Keratinocyte (primary cell): ENCODE data around the gene LILRB1. TPM values are rescaled to one million over a fixed set of nuclear protein-coding genes. Genes with fewer than 3 reads are reported as not detected.

Experiments
- DNase-seq: peaks from one replicate; pipeline ENCODE4 v3.0.0-alpha.2; 2011; ENCODE audit warnings: low read depth, missing footprints, low spot score
- FAIRE-seq: peaks from 2 replicates; lab custom pipeline; 2011; peaks lifted over from hg19 to GRCh38; lab: Jason Lieb, UNC
- H2AFZ ChIP-seq: 2 replicates; pipeline ENCODE4 v1.6.0; 2012; ENCODE audit warnings: low read length, control low read depth, inconsistent platforms; ENCODE audit not compliant: control insufficient read depth
- H3K27ac ChIP-seq: 2 replicates; pipeline ENCODE4 v1.5.1; 2011; ENCODE audit warnings: low read length; ENCODE audit not compliant: control insufficient read depth, insufficient read depth
- H3K27me3 ChIP-seq: 3 replicates; pipeline ENCODE4 v1.6.0; 2011; ENCODE audit warnings: low read length; ENCODE audit not compliant: control insufficient read depth, insufficient read depth; ENCODE audit errors: extremely low read depth
- H3K36me3 ChIP-seq, 2 experiments: 2 replicates in 1 of 2; 3 replicates in 1 of 2; pipeline ENCODE4 v1.5.1; 2011; ENCODE audit warnings: low read length in 2 of 2, mild to moderate bottlenecking in 1 of 2; ENCODE audit not compliant: control insufficient read depth in 2 of 2, insufficient read depth in 2 of 2; ENCODE audit errors: extremely low read depth in 1 of 2
- H3K4me1 ChIP-seq: 3 replicates; pipeline ENCODE4 v1.5.1; 2011; ENCODE audit warnings: low read length; ENCODE audit not compliant: control insufficient read depth, insufficient read depth; ENCODE audit errors: extremely low read depth
- H3K4me2 ChIP-seq: 3 replicates; pipeline ENCODE4 v1.6.0; 2011; ENCODE audit warnings: low read depth, low read length; ENCODE audit not compliant: control insufficient read depth, insufficient read depth; ENCODE audit errors: extremely low read depth
- H3K4me3 ChIP-seq, 3 experiments: fragments of 200-600 bp in 1 of 3; sonication (generic) in 1 of 3; 2 replicates in 2 of 3; 3 replicates in 1 of 3; pipeline ENCODE4 v1.5.1; 2011 to 2016; ENCODE audit warnings: low read length in 3 of 3, mild to moderate bottlenecking in 3 of 3, control low read depth in 2 of 3, inconsistent platforms in 1 of 3, low read depth in 1 of 3, mixed read lengths in 1 of 3, mixed run types in 1 of 3, moderate library complexity in 1 of 3; ENCODE audit not compliant: control insufficient read depth in 2 of 3, insufficient read depth in 2 of 3; ENCODE audit errors: extremely low read depth in 1 of 3
- H3K79me2 ChIP-seq: 2 replicates; pipeline ENCODE4 v1.6.0; 2012; ENCODE audit warnings: low read length; ENCODE audit not compliant: control insufficient read depth, insufficient read depth
- H3K9ac ChIP-seq: 3 replicates; pipeline ENCODE4 v1.6.0; 2011; ENCODE audit warnings: low read length; ENCODE audit not compliant: control insufficient read depth, insufficient read depth; ENCODE audit errors: extremely low read depth
- H3K9me1 ChIP-seq: 3 replicates; pipeline ENCODE4 v1.6.0; 2011; ENCODE audit warnings: low read length; ENCODE audit not compliant: control insufficient read depth, insufficient read depth; ENCODE audit errors: extremely low read depth
- H3K9me3 ChIP-seq: 2 replicates; pipeline ENCODE4 v1.5.1; 2012; ENCODE audit warnings: low read depth, low read length; ENCODE audit not compliant: control insufficient read depth
- H4K20me1 ChIP-seq: 3 replicates; pipeline ENCODE4 v1.6.0; 2011; ENCODE audit warnings: low read length; ENCODE audit not compliant: control insufficient read depth, insufficient read depth; ENCODE audit errors: extremely low read depth
- CTCF ChIP-seq, 3 experiments: IDR thresholded peaks in 1 of 3; conservative IDR thresholded peaks in 1 of 3; optimal IDR thresholded peaks in 1 of 3; 2 replicates in 2 of 3; 3 replicates in 1 of 3; pipeline versions ENCODE3 to v1.5.1; 2011; ENCODE audit warnings: low read length in 3 of 3, mild to moderate bottlenecking in 3 of 3, moderate library complexity in 2 of 3, control low read depth in 1 of 3, inconsistent platforms in 1 of 3; ENCODE audit not compliant: insufficient read depth in 2 of 3; ENCODE audit errors: extremely low read depth in 1 of 3
- EZH2 ChIP-seq: IDR thresholded peaks from one replicate; pipeline ENCODE4 v1.6.1; 2012; ENCODE audit warnings: inconsistent platforms, mild to moderate bottlenecking, low read length, moderate library complexity
- dilution Hi-C: fragments of 300-500 bp; cut with MboI; formaldehyde crosslinking; loops from one replicate; pipeline ENCODE4 v1.7.0; 2020; ENCODE audit warnings: low sequenced_read_pairs; ENCODE audit not compliant: extremely low pct_ligation_motif_present
- polyA plus RNA-seq, 5 experiments: library from polyadenylated mRNA; depleted of rRNA in 3 of 5; stranded (reverse) in 3 of 5; stranded (forward) in 1 of 5; unstranded in 1 of 5; fragments of >200 nt; gene quantifications; 1 replicate in 1 of 5; 2 replicates in 3 of 5; 3 replicates in 1 of 5; pipeline versions ENCODE4 v1.2.1 to v1.2.3, GENCODE V29; 2011 to 2012; ENCODE audit warnings: missing spikeins in 2 of 5, low read depth in 1 of 5, low replicate concordance in 1 of 5

The LILRB1 gene
- polyA plus RNA-seq, 1 donor (not counting 4 experiments of a cell fraction or from before 2014, with no cell fraction given), result not detected

GRCh38 chr19:54659300-54659699, 29.0 kb downstream of the LILRB1 start:
- Histone ChIP-seq H3K9ac (no peak overlapping the region), H3K9me3 (no peaks in the 10 kb centered on the region), H2AFZ (no peak overlapping the region), H3K4me2 (no peak overlapping the region), H3K4me1 (no peaks in the 10 kb centered on the region), H3K27ac (no peak overlapping the region), H4K20me1 (no peaks in the 10 kb centered on the region), H3K79me2 (no peaks in the 10 kb centered on the region), H3K4me3 (no peak overlapping the region), H3K27me3 (no peaks in the 10 kb centered on the region), H3K9me1 (no peaks in the 10 kb centered on the region), H3K36me3 (no peaks in the 10 kb centered on the region)
- DNase-seq (no peak), FAIRE-seq (no peak)
- TF ChIP-seq CTCF (optimal IDR thresholded peaks at IDR 0.05 in 1 of 3, IDR thresholded peaks at IDR 0.05 in 1 of 3, conservative IDR thresholded peaks at IDR 0.05 in 1 of 3; ENCODE audit: extremely low read depth in 1 of 3, insufficient read depth in 2 of 3, low read length in 3 of 3), result no peak
- TF ChIP-seq EZH2, result no peak
- dilution Hi-C loops, result no loop called here

GRCh38 chr19:54660306-54660705, 30.0 kb downstream of the LILRB1 start:
- DNase-seq (no peak), FAIRE-seq (no peak)
- no peaks in the 10 kb centered on the region for H3K36me3 ChIP-seq
- H2AFZ ChIP-seq, result no peak overlapping the region
- no peak overlapping the region for H3K4me2 ChIP-seq
- no peak for TF ChIP-seq CTCF (optimal IDR thresholded peaks at IDR 0.05 in 1 of 3, IDR thresholded peaks at IDR 0.05 in 1 of 3, conservative IDR thresholded peaks at IDR 0.05 in 1 of 3; ENCODE audit: extremely low read depth in 1 of 3, insufficient read depth in 2 of 3, low read length in 3 of 3)
- TF ChIP-seq EZH2, result no peak
- H3K27me3 ChIP-seq, result no peaks in the 10 kb centered on the region
- peaks cover 3% of the 10 kb centered on the region for H3K9me3 ChIP-seq
- dilution Hi-C loops, result no loop called here
- H3K9ac ChIP-seq, result no peak overlapping the region
- H3K27ac ChIP-seq, result no peak overlapping the region
- H3K4me1 ChIP-seq, result no peaks in the 10 kb centered on the region
- H3K79me2 ChIP-seq, result no peaks in the 10 kb centered on the region
- no peaks in the 10 kb centered on the region for H3K9me1 ChIP-seq
- no peaks in the 10 kb centered on the region for H4K20me1 ChIP-seq
- H3K4me3 ChIP-seq, result no peak overlapping the region
